HCEC 1CT (cell line): ENCODE data around the gene RALGDS.
"Not testable (repeated sequence)": the region's sequence is repeated elsewhere in the genome, so short reads cannot be mapped to it uniquely, and the experiment has no call there.

Source experiments
- DNase-seq: peaks from one replicate; pipeline ENCODE4 v3.0.0-alpha.2; 2017

Gene RALGDS

DNA sequence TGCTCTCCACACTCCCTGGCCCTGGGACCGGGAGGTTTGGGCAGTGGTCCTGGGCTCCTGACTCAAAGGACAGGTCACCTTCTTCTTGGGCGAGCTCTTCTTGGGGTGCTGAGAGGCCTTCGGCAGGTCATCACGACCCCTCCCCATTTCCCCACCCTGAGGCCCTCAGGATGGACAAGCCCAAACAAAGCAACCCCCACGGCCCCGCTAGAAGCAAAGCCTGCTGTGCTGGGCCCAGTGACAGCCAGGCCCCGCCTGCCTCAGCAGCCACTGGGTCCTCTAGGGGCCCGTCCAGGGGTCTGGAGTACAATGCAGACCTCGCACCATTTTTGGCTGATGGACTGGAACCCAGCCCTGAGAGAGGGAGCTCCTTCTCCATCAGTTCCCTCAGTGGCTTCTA, 37.4 kb downstream of the RALGDS start:
- not testable (repeated sequence) for DNase-seq

GRCh38 chr9:133081957-133082644, 38.9 kb downstream of the RALGDS start:
- DNase-seq = not testable (repeated sequence)

- not testable (repeated sequence) for DNase-seq
Observed at GRCh38 chr9:133080786-133081779, 40.0 kb downstream of the RALGDS start.

DNA sequence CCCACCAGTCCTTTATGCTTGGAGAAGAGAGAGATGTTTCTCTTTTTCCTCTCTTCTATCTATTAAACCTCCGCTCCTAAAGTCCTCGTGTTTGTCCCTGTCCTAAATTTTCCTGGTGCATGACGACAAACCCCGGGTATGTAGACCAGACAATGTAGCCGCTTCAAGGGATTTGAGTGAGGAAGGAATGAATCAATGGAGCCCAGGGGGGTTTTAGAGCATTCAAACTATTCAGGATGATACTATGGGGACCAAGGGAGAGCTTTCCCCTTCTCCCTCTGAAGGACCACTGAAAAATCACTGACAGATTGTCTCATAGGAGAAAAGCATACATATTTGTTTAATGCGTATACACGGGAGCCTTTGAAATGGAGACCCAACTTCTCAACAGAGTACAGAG, 40.9 kb downstream of the RALGDS start:
- DNase-seq = no peak

GRCh38 chr9:133078486-133078885, 42.6 kb downstream of the RALGDS start:
- DNase-seq = no peak

GRCh38 chr9:133076691-133077090, 44.3 kb downstream of the RALGDS start:
- DNase-seq = no peak

- peak; percentile 83 for DNase-seq
Observed at GRCh38 chr9:133075925-133076630, 45.0 kb downstream of the RALGDS start.

- DNase-seq = peak; percentile 76
Observed at GRCh38 chr9:133074111-133074651, 46.9 kb downstream of the RALGDS start.

GRCh38 chr9:133073086-133074014, 47.7 kb downstream of the RALGDS start:
- no peak for DNase-seq

- DNase-seq = not testable (repeated sequence)
Observed at GRCh38 chr9:133072210-133072609, 48.8 kb downstream of the RALGDS start.

GRCh38 chr9:133071484-133072150, 49.4 kb downstream of the RALGDS start:
- DNase-seq = no peak

DNA sequence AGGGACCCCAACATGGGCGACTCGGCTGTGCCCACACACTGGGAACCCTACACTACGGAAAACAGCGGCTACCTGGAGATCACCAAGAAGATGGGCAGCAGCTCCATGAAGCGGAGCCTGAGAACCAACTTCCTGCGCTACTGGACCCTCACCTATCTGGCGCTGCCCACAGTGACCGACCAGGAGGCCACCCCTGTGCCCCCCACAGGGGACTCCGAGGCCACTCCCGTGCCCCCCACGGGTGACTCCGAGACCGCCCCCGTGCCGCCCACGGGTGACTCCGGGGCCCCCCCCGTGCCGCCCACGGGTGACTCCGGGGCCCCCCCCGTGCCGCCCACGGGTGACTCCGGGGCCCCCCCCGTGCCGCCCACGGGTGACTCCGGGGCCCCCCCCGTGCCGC, 50.1 kb downstream of the RALGDS start:
- not testable (repeated sequence) for DNase-seq

GRCh38 chr9:133070500-133070961, 50.5 kb downstream of the RALGDS start:
- DNase-seq = not testable (repeated sequence)

- not testable (repeated sequence) for DNase-seq
Observed at GRCh38 chr9:133068431-133068830, 52.6 kb downstream of the RALGDS start.

- DNase-seq = no peak
Observed at GRCh38 chr9:133067813-133068212, 53.2 kb downstream of the RALGDS start.

- DNase-seq = no peak
Observed at GRCh38 chr9:133067006-133067405, 54.0 kb downstream of the RALGDS start.

GRCh38 chr9:133066181-133066983, 54.7 kb downstream of the RALGDS start:
- no peak for DNase-seq

- no peak for DNase-seq
Observed at GRCh38 chr9:133065070-133065388, 56.0 kb downstream of the RALGDS start.

GRCh38 chr9:133064241-133065069, 56.6 kb downstream of the RALGDS start:
- DNase-seq = no peak
